HG03378 (cell line): ENCODE measurements around the gene TRAPPC2L.
"Not testable (repeated sequence)": the region's sequence is repeated elsewhere in the genome, so short reads cannot be mapped to it uniquely, and the experiment has no call there.

Experiments
- ATAC-seq: cut with Tn5 transposase; IDR thresholded peaks from one replicate; pipeline ENCODE4 v1.9.1; 2021; ENCODE audit warnings: mild to moderate bottlenecking, moderate library complexity; ENCODE audit not compliant: unreplicated experiment

Gene TRAPPC2L

DNA sequence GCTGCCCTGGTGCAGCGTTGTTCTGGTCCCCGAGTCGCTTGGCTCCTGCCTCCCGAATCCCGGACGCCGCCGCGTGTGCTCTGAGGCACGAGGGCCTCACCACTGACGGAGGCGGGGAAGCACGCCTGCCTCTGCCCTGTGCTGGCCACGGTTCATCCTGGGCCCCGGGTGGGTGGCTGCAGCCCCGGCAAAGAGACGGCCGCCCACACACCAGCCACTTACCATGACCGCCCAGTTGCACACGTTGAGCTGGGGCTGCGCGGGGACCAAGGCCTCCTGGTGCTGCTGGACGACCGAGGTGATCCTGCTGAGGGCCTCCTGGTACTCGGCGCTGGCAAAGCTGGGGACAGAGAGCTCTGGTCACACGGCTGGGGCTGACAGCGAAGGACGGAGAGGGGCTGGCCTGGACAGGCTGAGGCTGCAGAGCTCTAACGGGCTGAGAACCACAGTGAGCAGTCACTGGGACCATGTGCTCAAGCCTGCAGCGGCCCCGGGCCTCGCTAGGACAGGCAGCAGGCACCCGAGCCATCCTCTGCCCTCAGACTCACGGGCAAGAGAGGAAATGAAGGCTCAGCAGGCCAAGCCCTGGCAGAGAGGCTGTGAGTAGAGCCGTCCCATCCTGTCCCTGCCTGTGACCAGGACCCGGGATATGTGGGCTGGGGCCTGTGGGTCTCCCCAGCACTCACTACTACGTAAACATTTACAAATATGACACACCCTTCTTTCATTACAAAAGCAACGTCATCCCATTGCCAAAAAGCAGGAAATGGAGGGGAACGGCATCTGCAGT lies 38.9 kb upstream of the TRAPPC2L start:
- ATAC-seq: no peak

DNA sequence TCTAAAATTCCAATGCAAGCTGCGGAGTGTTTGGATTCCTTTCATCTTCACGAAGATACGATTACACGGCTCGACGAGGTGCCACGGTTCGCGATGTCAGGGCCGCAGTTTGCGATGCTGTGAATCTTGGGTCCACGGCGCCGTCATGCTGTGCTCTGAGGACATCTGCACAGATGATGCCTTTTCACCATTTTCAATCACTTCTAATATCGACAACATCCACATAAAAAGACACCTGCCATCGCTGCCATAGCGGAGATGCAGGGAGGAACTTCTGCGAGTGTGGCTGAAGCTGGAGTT lies 38.4 kb upstream of the TRAPPC2L start:
- ATAC-seq: no peak

DNA sequence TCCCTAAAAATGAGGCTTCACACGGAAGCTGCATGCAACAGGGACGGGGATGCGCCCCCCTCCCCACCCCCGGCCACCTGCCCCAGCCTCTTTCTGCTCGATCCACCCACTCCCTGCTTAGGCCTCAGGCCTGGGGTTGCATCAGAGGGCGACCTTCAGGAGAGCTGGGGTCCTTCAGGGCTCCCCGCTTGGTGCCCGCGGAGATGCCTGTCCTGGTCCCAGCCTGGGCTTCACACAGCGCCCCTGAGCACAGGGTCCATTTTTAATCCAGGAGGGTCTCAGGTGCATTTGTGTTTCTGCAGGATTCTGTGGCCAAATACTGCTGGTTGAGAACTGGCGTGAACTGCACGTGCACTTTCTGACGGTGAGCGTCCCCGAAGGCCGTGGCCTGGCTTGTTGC lies 37.8 kb upstream of the TRAPPC2L start:
- no peak for ATAC-seq

DNA sequence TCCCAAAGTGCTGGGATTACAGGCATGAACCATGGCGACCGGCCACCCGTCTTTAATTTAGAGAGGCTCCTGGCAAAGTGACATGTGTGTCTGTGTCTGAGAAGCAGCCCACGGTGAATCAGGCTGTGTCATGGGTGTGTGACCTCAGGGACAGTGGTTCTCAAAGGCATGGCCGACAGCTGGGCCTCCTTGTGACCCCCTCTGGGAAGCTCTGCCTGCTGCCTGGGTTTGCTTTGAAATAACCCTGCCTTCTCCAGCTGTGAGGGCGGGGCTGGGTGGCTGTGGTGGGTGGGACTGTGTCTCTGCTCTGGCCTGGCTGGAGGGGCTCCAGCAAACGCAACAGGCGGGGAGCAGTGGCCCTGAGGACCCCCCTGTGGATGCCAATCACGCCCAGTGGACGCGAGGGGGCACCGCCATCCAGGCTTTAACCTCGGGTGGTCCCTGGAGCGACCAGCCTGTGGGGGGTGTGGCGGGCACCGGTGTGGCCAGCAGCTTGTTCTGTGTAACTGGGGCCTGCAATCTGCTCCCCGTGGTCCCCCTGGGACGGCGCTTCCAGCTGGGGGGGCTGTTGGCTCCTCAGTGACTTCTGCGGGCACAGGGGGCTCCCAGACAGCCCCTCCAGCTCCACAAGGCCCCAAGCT lies 36.4 kb upstream of the TRAPPC2L start:
- no peak for ATAC-seq

DNA sequence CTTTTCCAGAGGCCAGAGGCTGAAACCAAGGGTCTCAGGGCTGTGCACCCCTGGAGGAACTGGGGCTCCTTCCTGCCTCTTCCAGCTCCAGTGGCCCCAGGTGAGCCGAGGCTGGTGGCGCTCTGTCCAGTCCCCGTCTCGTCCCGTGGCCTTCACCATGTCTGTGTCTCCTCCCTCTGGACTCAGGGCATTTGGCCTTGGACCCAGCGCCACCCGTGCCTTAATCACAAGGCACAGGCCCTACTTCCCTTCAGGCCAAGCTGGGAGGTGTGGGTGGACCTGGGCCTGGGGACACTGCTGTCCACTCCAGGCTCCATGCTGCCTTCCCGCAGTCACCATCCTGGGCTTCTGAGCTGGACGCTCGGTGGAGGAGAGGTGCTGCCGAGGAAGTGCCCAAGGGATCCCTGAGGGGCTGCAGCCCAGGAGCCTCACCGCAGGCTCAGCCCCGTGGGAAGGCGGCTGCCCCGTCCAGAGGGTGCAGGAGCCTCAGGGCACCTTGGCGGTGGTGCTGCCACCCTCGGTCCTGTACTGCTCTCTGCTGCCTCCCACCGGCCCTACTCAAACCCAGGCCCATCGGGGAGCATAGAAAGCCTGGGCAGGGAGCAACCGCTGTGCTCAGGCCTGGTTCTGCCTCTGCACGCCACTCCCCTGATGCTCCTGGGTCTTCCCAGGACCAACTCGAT lies 35.6 kb upstream of the TRAPPC2L start:
- ATAC-seq: no peak

DNA sequence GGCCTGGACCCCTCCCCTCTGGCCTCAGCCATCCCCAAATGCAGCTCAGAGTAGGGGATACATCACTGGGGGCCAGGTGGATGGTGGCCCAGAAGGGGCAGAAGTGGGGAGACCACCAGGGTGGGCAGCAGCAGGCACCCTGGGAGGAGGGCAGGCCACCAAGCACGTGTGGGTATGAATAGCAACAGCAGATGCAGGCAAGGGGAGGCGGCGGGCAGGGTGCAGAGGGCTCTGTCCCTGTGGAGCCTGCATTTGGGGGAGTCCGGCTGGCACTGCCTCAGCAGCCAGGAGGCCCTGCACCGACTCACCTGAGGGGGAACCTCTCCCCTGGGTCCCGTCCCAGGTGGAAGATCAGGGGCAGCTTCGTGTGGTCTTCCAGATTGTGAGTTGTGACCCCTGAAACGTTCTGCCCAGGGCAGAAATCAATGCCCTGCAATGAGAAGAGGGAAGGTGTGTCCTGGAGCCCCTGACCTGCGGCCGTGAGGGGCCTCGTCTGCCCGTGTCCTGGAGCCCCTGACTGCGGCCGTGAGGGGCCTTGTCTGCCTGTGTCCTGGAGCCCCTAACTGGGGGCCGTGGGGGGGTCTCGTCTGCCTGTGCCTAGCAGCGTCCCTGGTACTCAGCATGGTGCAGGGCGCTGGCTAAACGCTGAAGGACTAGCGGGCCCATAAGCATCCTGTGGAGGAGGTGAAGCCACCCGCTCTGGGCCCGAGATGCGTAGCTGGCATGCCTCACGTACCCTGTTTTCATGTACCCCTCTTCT lies 34.5 kb upstream of the TRAPPC2L start:
- ATAC-seq: no peak

DNA sequence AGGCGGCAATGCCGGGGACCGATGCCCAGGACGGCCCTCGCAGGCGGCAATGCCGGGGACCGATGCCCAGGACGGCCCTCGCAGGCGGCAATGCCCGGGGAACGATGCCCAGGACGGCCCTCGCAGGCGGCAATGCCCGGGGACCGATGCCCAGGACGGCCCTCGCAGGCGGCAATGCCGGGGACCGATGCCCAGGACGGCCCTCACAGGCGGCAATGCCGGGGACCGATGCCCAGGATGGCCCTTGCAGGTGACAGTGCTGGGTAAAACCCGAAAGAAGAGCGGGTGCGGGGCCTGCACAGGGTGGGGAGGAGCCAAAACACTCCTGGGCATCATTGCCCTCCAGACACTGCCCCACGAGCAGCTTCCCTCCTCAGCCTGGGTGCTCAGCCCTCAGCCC lies 33.3 kb upstream of the TRAPPC2L start:
- not testable (repeated sequence) for ATAC-seq

DNA sequence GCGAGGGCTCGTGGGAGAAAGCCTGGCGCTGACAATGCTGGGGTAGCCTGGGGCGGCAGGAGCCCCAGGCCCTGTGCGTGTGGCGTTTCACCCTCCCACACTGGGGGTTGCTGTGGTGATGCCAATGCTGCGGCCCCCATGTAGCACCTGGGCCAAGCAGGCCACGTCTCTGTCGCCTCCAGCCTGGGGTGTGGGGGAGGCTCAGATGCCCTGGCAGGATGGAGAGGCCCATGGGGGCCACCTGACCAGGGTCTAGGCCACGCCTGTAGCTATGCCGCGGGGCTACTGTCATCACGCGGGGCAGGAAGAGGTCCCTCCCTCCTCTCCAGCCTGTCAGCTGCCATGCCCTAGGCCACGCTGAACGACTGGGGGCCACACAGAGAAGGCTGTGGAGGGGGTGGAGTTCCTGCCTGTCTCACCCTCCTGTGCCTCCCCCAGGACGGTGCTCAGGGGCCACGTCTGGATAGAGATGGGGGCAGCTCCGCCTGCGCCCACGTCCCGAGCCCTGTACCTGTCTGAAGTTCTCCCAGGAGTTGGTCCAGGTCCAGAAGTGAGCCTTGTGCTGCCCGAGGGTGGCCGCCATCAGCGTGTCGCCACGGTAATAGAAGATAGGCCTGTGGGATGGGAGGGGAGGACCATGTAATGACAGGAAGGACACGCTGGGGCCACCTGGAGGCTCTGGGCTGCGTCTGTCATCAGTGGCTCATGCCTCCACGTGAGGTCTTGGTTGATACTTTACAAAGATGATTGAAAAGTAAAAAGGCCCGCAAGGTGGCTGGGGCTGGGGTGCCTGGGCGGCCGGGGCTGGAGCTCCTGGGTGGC lies 32.5 kb upstream of the TRAPPC2L start:
- ATAC-seq: no peak

DNA sequence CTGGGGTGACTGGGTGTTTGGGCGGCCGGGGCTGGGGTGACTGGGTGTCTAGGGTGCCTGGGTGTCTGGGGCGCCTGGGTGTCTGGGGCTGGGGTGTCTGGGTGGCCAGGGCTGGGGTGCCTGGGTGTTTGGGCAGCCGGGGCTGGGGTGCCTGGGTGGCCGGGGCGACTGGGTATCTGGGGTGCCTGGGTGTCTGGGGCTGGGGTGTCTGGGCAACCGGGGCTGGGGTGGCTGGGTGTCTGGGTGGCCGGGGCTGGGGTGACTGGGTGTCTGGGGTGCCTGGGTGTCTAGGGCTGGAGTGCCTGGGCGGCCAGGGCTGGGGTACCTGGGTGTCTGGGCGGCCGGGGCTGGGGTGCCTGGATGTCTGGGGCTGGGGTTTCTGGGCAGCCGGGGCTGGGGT lies 31.8 kb upstream of the TRAPPC2L start:
- ATAC-seq: no peak

DNA sequence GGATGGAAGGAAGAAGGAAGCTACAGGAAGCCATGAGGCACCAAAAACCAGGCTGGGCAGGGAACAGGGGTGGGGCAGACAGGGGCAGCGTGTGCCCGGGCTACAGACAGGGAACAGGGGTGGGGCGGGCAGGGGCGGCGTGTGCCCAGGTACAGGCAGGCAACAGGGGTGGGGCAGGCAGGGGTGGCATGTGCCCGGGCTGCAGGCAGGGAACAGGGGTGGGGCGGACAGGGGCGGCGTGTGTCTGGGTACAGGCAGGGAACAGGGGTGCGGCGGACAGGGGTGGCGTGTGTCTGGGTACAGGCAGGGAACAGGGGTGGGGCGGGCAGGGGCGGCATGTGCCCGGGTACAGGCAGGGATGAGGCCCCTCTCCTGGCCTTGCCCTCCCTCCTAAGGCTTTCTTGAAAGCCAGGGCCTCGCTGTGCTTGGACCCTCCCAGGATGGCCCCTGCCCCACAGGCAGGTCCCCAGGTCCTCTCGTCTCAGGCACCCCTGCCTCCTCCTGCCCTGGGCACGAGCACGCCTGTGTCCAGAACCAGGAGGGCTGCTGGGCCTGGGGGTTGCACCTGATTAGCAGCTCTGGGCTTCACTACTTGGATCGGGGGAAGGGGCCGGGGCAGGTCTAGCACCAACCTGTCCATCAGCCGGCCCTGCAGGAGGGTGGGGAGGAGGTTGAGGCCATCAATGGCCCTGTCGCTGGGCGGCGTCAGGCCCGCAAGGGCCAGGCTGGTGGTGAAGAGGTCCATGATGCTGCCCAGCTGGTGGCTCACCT lies 30.7 kb upstream of the TRAPPC2L start:
- no peak for ATAC-seq

DNA sequence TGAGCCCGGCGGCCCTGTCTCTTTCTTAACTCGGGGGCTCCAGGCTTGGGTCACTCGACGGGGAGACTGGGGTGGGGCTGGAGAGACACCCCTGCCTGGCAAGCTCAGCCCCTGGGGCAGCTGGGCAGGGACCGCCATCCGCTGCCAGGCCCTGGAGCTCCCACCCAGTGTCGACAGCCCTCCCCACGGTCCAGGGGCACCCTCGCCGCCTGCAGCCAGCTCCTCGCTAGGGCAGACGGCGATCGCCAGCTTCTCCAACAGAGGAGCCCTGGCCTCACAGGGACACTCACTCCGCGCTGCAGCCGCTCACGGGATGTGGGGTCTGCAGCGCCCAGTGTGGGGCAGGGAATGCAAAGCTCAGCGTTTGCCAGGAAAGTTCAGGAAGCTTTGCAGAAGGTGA lies 29.2 kb upstream of the TRAPPC2L start:
- no peak for ATAC-seq

DNA sequence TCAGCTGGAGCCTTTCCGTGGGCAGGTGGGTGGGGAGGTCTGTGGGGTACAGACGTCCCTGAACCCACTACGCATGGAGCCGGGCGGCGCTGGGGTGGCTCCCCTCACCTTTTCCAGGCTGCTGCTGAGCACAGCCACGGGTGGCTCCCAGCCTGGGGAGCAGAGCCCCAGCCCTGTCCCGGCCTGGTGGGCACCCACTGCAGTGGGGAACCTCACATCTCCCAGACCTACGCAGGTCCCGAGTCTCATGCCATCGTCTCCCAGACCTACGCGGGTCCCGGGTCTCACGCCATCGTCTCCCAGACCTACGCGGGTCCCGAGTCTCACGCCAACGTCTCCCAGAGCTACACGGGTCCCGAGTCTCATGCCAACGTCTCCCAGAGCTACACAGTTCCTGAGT lies 28.2 kb upstream of the TRAPPC2L start:
- no peak for ATAC-seq

DNA sequence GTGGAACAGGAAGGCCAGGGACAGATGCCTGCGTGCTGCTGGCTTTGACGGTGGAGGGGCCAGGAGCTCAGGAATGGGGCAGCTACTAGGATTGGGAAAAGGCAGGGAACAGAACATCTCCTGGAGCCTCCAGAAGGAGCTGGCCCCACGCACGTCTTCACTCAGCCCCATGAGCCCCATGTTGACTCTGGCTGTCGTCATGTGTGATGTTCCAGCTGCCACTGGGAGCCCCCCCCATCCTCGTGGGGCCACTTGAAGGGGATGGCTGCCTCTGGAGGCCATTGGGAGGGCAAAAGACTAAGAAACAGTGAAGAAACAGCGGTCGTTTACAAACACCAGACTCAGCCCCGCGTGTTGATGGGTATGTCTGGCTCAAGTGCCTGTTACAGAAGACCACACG lies 26.7 kb upstream of the TRAPPC2L start:
- no peak for ATAC-seq

DNA sequence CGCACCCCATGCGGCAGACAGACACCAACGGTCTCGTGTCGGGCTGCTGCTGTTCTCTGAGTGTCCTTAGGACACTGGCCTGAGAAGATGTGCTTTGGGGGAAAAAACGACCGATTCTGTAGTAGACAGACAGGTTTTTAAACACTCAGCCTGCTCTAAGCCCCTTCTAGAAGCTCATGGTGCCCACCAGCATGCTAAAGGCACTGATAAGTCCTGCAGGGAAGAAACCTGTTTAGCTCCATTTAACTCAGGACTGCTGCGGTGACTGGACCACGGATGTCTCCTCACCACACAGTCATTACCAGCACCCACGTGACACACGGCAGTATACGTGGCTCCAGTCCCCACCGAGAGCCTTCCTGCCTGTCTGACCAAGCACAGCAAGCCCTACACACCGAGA lies 26.1 kb upstream of the TRAPPC2L start:
- no peak for ATAC-seq

DNA sequence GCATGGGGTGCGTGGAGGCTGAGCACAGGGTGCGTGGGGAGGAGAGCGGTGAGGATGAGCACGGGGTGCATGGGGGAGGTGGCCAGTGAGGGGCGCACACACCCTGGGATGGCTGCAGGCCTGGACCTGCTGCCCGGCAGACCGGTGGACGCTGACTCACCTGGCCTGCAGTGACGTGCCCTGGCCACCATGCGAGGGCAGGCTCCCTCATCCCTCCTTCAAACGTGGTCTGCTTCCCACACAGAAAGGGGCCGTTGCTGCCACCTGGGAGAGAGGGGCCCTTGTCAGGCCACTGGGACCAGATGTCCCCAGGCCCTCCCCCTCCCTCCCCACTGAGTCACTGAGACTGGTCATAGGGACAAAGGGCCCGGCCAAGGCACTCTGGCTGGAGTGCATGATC lies 25.1 kb upstream of the TRAPPC2L start:
- no peak for ATAC-seq

DNA sequence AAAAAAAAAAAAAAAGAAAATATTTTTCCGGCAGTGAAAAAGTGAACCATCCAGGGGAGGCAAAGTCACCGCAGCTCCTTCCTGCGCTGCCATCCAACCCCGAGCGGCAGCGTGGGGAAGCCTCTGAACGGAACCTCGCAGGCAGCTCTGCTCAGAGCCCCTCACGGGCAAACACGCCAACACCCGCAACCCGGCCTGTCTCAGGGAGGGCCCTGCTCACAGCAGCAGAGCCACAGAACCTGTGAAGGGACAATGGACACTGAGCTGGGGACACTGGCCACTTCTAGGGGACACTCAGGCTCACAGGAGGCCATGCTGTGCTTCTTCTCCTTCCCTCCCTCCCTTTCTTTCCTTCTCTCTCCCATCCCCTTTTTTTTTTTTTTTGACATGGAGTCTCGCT lies 23.8 kb upstream of the TRAPPC2L start:
- no peak for ATAC-seq

DNA sequence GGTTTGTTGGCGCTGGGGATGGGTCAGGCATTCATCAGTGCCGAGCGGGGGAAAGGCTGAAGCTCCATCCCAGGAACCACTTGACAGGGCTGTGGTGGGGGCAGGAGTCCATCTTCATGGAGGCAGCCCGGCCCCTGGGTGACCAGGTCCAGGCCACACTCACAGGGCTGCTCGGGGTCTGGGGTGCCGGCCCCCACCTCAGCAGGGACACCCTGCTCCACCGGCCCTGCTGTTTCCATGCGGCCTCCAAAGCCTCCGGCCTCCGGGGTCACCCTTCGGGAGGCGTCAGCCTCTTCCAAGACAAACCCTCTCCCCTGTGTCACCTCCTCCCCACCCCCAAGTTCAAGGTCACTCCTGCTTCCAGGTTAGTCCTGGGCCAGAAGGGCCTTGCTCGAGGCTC lies 22.3 kb upstream of the TRAPPC2L start:
- no peak for ATAC-seq

DNA sequence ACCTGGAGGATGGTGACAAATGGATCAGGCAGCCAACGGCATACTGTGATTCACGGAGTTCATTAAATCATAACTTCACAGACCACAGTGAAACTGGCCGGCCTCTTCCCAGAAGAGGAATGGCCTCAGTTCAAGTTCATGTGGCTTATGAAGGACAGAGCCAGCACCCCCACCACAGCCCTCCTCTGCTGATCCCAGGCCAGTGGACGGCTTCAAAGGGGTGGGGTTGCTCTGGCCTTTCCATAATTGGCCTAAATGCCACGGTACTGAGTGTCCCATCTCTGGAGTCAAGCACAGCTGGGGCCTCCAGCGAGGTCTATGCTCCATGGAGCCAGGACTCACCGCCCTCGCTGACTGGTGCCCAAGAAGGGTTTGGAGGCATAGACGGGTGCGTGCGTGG lies 21.5 kb upstream of the TRAPPC2L start:
- ATAC-seq: no peak

DNA sequence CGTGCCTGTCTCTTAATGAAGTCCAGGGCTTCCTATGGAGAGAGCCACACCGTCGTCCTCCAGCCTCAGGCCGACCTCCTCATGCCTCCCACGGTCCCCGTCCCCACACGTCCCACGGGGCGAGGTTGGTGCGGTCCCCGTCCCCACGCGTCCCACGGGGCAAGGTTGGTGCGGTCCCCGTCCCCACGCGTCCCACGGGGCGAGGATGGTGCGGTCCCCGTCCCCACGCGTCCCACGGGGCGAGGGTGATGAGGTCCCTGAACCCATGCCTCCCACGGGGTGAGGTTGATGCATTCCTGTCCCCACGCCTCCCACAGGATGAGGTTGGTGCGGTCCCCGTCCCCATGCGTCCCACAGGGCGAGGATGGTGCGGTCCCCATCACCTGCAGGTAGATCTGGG lies 21.1 kb upstream of the TRAPPC2L start:
- ATAC-seq: no peak

DNA sequence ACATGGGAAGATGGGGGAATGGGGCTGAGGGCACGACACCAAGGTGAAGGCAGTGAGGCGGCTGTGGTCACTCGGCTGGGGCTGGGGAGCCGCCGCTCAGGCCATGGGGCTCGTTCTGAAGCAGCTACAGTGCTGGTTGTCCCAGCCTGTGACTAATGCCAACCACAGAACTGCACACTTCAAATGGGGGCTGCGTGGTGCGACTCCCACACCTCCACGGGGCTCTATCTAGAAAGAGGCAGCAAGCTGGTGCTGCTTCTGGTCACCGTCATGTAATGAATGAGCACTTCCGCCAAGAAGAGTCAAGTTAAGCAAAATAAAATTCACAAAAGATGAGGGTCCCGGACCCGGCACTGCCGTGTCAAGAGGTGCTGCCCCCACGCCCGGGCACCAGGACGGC lies 20.1 kb upstream of the TRAPPC2L start:
- no peak for ATAC-seq
